GM10847 (cell line): Measurements from ENCODE around the gene LDLRAD1.

Experiments used
- POLR2A ChIP-seq: IDR thresholded peaks from 2 replicates; pipeline ENCODE4 v1.6.1; 2011; ENCODE audit not compliant: insufficient read length; ENCODE audit errors: extremely low read depth

Gene LDLRAD1

DNA sequence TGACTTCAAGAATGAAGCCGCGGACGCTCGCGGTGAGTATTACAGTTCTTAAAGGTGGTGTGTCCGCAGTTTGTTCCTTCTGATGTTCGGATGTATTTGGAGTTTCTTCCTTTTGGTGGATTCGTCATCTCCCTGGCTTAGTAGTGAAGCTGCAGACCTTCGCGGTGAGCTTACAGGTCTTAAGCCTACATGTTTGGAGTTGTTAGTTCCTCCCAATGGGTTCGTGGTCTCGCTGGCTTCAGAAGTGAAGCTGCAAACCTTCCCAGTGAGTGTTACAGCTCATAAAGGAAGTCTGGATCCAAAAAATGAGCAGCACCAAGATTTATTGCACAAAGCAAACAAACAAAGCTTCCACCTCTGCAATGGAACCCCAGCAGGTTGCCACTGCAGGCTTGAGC lies 14.7 kb downstream of the LDLRAD1 start:
- no peak for TF ChIP-seq POLR2A

- no peak for TF ChIP-seq POLR2A
Measured at GRCh38 chr1:54002544-54003248, 15.3 kb downstream of the LDLRAD1 start.

- TF ChIP-seq POLR2A, result no peak
Measured at GRCh38 chr1:54001591-54001990, 16.4 kb downstream of the LDLRAD1 start.

- no peak for TF ChIP-seq POLR2A
Measured at GRCh38 chr1:53999920-54000319, 18.1 kb downstream of the LDLRAD1 start.

DNA sequence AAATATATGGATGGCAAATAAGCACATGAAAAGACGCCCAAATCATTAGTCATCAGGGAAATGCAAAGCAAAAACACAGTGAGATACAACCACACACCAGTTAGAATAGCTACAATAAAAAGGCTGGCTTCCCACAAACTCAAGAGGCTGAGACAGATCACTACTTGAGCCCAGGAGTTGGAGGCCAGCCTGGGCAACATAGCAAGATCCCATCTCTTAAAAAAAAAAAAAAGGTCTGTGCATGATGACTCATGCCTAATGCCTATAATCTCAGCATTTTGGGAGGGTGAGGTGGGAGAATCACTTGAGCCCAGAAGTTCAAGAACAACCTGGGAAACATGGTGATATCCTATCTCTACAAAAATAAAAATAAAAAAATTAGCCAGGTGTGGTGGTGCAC lies 19.8 kb downstream of the LDLRAD1 start:
- TF ChIP-seq POLR2A, result no peak

DNA sequence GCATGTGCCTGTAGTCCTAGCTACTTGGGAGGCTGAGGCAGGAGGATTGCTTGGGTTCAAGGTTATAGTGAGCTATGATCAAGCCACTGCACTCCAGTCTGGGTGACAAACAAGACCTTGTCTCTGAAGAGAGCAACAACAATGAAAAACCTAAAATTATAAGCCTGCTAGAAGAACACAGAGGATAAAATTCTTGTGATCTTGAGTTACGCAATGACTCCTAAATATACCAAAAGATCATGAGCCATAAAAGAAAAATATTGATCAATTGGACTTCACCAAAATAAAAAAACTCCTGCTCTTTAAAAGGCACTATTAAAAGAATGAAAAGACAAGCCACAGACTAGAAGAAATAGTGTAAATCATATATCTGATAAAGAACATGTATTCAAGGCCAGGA lies 22.3 kb downstream of the LDLRAD1 start:
- no peak for TF ChIP-seq POLR2A

GRCh38 chr1:53992085-53992874 lies 25.7 kb downstream of the LDLRAD1 start:
- TF ChIP-seq POLR2A, result no peak

DNA sequence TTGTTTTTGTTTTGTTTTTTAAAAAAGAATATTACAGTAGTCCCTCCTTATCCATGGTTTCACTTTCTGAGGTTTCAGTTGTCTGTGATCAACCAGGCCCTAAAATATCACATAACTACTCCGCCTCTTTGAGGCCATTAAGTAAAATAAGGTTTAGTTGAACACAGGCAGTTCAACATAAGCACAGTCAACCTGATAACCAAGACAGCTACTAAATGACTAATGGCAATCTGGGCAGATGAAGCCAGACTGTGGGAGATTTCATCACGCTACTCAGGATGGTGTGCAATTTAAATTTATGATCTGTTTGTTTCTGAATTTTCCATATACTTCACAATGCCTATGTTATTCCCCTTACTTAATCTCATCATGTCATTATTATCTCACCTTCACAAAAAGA lies 30.1 kb downstream of the LDLRAD1 start:
- TF ChIP-seq POLR2A, result no peak

DNA sequence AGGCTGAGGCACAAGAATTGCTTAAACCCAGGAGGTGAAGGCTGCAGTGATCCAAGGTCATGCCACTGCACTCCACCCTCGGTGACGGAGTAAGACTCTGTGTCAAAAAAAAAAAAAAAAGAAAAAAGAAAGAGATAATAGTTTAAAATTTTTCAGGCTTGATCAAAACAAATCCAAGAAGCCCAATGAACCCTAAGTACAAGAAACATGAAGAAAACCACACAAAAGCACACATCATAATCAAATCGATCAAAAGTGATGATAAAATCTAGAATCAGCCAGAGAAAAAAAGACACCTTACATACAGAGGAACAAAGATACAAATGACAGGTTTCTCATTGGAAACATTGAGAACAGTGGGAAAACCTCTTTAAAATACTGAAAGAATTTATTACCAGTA lies 31.5 kb downstream of the LDLRAD1 start:
- TF ChIP-seq POLR2A, result no peak

DNA sequence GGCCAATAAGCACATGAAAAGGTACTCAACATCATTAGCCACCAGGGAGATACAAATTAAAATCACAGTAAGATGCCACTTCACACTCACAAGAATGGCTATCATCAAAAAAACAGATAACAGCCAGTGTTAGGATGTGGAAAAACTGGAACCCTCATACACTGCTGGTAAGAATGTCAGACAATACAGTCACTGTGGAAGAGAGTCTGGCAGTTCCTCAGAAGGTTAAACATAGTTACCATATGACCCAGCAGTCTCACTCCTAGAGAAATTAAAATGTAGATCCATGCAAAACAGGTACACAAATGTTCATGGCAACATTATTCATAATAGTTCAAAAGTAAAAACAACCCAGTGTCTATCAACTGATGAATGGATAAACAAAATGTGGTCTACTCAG lies 33.3 kb downstream of the LDLRAD1 start:
- no peak for TF ChIP-seq POLR2A

DNA sequence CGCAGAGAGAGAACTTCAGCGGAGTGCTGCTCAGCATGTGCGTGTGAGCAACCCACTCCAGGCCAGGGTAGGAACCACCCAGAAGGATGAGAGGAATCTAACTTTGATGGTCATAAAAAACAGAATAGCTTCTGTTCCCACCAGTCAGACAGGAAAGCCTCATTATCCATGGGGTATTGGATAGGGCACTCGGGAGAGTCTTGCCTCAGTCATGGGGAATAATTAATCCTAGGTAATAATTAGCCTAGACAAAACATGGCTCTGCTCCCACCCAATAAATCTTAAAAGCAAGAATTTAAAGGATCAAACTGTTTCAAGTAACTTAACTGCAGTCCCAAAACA lies 35.3 kb downstream of the LDLRAD1 start:
- no peak for TF ChIP-seq POLR2A

DNA sequence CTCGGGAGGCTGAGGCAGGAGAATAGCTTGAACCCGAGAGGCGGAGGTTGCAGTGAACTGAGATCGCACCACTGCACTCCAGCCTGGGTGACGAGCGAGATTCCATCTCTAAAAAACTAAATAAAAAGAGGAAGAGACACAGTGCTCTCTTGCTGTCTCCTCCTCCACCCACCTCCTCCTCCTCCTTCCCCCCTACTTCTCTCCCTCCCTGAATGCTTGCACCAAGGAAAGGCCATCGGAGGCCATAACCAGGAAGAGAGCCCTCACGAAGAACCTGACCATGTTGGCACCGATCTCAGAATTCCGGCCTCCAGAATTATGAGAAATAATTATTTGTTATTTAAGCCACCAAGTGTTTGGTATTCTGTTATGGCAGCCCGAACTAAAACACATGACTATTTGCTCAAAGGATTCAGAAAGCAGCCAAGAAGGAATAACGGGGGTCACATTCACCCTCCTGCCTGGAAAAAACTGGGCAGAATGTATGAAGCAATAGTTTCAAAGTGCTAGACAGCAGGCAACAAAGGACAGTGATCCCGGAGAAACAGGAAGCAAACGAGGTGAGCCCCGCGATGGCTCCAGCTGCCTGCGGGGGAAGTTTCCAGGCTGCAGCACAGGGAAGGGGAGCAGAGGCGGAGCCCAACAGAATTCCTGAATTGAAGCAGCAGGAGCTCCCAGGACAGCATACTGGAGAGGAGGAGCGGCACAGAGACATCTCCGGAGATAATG lies 35.8 kb downstream of the LDLRAD1 start:
- no peak for TF ChIP-seq POLR2A

DNA sequence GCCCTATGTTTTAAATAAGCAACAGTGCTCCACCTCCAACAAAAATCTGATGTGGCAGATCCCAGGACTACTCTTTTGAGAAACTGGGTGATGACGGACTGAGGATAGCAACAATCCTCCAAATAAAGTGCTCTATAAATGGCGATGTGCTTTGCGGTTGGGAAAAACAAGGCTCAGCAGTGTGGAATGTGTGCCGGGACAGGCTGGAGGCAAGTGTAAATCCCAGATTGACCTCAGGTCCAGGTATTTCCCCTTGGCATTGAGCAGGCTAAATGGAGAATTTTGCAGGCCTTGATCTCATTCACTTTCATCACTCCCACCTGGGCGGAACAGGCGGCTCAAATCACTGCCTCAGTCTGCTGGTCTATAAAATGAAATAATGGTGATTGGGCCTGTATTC lies 36.8 kb downstream of the LDLRAD1 start:
- no peak for TF ChIP-seq POLR2A

DNA sequence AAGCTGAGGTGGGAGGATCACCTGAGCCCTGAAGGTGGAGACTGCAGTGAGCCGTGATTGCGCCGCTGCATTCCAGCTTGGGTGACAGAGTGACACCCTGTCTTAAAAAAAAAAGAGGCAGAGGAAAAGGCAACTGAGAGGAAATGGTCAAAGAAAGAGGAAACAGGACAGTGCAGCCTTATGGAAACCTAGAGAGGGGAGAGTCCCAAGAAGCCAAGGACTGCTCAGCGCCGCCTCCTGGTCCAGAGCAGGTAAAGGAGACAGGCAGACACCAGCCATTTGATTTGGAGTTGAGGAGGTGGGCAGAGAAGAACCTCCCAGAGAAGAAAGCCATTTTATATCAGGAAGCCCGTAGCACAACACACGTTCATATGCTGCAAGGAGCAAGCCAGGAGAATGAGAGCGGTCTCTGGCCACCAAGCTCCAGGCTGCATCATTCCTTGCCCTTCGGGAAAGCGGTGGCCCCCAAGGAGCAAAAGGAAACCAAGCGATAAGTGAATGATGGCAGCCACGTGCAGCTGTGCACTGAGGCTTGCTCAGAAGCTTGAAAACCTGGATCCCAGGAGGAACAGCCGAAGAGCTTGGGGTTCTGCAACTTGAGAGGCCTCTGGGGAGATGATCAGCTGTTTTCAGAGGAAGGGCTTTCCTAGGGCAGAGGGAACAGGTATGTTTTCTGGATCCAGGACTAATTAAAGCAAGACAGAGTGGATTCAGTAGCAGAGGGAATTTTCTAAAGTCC lies 38.1 kb downstream of the LDLRAD1 start:
- TF ChIP-seq POLR2A, result no peak

GRCh38 chr1:53975861-53976260 lies 42.1 kb downstream of the LDLRAD1 start:
- no peak for TF ChIP-seq POLR2A
